Left forelimb (tissue), 1 donor: Measurements from ENCODE around the gene UBALD1.

Source experiments
- DNase-seq: peaks from one replicate; pipeline ENCODE4 v3.0.0-alpha.2; 2018; ENCODE audit warnings: low spot score

Gene UBALD1

DNA sequence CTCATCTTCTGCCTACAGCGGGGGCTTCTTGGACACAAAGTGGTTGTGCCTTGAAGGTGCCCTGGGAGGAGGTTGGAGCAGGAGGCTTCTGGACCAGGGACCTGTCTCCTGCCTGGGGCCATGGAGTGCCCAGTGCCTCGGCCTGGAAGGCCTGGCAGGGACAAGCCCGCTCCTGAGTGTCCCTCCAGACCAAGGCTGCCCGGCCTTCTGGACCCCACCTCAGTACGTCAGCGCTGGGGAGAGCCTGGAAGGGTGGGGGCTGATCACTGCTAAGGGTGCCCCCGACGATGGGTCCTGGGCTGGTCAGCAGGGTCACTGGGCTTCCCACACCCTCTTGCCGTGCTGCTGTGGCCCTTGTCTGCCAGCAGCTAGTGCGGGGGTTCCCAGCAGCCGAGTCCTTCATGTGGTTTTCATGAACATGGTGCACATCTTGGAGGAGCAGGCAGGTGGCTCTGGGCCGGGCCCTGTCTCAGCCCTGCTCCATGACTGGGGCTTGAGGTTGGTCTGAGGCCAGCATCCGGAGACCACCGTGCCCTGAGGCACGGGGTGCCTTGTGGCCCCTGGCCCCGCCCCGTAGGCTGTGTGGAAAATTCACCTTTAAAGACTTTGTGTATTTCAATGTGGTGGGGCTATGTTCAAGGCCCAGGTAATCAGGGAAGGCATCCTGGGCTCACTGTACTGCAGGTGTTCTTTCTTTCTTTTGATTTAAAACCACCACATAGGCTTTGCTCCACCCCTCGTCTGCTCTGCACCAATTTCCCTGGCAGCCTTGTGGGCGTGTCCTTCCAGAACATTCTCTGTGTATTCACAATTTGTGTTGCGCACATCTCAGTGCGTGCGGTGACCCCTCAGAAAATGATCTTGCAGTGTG lies 32.3 kb upstream of the UBALD1 start:
- DNase-seq = no peak

DNA sequence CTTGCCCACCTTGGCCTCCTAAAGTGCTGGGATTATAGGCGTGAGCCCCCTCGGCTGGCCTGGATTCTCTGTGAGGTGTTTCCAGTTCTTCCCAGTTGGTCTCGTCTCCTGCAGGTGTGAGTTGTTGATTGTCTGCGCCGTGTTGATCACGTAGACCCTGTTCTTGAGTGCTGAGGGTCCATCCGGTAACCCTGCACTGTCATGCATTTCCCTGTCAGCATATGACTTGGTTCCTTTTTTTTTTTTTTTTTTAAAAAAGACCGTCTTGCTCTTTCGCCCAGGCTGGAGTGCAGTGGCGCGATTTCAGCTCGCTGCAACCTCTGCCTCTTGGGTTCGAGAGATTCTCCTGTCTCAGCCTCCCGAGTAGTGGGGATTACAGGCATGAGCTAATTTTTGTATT lies 27.2 kb upstream of the UBALD1 start:
- no peak for DNase-seq

DNA sequence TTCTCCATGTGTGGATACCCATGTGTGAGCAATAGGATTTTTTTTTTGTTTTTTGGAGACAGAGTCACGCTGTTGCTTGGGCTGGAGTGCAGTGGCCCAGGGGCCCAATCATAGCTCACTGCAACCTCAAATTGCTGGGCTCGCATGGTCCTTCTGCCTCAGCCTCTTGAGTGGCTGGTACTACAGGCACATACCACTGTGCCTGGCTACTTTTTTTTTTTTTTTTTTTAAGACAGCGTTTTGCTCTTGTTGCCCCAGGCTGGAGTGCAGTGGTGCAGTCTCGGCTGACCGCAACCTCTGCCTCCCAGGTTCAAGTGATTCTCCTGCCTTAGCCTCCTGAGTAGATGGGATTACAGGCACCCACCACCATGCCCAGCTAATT lies 26.6 kb upstream of the UBALD1 start:
- no peak for DNase-seq

DNA sequence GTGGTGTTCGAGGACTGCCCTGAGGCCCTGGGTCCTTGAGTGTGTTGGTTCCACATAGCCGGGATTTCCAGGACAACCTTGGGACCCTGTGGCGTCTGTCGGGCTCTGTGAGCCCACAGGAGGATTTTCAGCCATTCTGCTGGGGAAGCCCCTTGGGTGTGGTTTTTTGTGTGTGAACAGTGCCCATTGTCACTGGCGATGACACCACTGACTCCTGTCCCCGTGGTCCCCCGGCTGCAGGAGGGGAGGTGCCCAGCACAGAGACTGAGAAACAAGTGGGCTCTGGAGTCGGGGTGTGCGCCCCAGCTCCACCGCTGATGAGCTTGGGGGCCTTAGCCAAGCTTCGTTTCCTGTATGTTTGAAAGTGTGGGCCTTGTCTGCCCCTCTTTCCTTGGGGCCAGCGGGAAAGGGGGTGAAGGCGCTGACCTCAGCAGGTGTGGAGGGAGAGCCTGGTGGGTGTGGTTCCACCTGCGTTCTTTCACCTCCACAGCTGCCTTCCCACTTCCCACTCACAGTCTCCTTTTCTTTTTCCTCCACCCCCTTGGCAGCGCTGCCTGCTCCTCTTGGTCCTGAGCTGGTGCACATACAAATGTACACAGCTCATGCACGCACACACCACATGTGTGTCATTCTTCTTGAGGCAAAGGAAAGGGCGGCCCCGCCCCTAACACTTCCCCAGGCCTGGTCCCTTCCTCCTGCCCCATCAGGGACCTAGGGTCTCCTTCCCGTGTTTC lies 26.1 kb upstream of the UBALD1 start:
- DNase-seq = no peak

DNA sequence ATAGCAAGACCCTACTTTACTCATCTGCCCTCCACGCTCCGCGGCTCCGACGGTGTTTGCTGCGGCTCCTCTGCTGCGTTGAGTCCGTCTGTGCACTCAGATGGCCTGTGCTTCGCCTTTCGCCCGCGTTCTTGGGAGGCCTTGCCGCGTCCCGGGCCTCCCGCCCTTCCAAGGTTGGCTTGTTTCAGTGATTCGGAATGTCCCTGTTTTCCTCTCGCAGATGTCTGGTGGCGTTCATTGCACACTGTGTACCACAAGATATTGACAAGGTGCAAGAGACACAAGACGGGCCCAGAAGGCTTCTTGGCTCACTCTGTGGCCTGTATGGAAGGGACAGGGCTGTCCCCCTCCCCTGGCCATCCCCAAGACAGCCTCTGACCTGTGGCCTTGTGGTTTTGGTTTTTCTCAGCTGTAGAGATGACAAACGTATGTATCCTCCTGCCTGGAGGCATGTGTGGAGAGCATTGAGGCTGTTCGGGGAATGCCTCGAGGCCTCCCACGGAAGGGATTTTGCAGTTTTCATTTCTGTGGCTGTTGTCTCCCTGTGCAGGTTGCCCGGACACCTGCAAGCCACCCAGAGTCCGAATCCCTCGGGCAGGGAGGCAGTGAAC lies 25.3 kb upstream of the UBALD1 start:
- DNase-seq = no peak

DNA sequence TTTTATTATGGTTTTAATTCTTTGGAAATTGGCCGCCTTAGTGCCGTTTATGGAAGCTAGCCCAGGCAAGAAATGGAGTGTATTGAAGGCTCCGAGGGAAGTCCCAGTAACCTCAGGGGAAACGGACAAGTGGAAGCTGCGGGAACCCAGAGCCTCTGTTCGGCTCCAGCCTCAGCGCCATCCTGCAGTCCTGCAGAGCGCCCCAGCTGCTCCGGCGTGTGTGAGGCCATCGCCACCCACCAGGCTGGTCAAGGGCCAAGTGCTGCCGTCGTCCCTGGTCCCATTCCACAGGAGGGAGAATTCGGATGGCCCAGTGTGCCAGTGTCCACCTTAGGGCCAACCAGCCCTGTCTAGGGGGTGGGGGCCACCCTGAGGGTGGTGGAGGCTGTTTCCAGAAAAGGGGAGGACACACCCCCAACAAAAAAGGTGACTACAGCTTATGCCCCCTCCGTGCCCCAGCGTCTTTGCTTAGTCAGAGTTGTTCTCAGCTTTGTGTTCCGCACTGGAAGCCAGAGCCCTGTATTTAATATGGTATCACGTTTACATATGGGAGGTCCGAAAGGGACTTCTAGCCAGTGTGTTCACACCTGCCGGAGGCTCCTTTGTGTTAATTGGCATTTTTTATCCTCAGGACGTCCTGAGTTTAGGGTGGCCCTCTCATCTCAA lies 22.9 kb upstream of the UBALD1 start:
- no peak for DNase-seq

DNA sequence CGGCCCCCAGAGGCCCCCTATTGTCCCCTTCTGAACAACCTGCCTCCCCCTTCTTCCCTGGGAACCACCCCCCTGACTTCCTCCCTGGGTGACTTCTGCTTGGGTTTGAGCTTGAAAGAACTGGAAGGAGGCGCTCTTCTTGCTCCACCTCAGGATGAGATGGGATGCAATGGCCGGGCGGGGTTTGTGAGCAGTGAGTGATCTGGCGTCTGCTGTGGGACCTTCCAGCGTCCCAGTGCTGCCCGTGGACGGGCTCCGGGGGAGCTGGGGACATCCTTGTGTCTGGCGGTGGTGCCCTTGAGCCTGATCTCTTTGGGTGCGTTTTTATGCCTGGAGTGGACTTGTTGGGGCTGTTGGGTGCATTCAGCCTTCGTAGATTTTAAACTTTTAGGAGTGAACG lies 21.5 kb upstream of the UBALD1 start:
- DNase-seq = no peak

DNA sequence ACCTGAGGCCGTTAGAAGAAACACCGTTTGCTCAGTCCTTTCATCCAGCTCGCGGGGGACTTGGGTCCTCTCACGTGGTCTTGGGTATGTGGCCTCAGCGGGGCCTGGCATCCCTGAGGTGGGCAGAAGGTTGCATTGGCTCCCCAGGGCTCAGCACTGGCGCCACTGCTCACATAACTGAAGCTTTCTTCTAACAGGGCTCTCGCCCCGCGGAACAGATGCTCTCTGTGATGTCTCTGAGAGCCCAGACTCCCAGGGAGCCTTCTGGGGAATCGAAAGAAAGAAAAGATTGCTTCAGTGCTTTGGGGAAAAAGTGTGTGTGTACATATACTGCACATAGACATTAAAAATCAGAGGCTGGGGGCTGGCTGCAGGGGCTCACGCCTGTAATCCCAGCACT lies 20.1 kb upstream of the UBALD1 start:
- DNase-seq = no peak

DNA sequence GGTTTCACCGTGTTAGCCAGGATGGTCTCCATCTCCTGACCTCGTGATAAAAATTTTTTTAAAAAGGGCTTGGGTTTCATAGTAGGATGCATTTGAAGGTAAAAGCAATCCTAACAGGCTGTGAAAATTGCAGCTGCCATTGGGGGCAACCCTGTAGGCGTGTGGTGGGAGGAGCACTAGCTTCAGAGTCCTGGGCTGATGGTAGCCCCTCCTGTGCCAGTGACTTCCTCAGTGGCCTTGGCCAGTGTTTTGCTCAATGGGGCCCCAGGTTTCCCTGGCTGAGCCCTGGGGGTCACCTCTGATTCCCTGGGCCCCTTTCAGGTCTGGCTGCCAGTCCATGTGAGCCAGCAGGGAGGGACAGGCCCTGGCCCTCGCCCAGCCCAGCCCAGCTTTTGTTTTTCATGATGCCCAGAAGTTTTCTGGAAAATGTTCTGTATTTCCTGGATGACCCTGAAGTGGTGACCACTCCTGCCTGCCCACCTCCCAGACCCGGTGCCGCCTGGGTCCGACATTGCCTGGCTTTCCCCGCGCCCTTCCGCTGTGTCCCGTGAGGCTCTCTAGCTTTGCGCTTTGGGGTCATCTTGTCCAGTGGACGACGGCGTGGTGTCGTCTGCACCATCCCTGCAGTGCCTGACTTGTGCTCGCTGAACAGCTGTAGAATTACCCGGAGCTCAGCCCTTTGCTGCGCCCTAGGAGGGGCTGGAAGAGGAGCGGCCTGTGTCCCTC lies 19.4 kb upstream of the UBALD1 start:
- DNase-seq = no peak

DNA sequence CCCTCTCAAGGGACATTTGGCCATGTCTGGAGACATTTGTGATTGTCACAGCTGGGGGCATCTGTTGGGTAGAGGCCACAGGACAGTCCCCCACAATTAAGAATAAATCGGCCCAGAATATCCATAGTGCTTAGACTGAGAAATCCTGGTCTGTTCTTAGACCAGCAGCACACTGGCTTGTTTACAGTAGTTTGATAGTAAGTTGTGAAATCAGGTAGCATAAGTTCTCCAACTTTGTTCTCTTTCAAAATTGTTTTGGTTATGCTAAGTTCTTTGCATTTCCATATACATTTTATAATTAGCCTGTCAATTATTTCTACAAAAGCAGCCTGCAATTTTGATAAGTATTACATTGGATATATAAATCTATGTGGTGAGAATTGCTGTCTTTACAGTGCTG lies 16.8 kb upstream of the UBALD1 start:
- no peak for DNase-seq

DNA sequence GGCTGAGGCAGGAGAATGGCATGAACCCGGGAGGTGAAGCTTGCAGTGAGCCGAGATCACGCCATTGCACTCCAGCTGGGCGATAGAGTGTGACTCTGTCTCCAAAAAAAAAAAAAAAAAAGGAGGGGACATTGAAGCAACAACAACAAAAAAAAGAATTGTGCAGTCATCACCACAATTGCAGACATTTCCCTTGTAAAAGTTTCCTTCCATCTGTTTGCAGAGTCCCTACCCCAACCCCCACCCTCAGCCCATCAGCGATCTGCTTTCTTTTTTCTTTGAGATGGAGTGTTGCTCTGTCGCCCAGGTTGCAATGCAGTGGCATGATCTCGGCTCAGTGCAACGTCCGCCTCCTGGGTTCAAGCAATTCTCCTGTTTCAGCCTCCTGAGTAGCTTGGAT lies 13.6 kb upstream of the UBALD1 start:
- no peak for DNase-seq

DNA sequence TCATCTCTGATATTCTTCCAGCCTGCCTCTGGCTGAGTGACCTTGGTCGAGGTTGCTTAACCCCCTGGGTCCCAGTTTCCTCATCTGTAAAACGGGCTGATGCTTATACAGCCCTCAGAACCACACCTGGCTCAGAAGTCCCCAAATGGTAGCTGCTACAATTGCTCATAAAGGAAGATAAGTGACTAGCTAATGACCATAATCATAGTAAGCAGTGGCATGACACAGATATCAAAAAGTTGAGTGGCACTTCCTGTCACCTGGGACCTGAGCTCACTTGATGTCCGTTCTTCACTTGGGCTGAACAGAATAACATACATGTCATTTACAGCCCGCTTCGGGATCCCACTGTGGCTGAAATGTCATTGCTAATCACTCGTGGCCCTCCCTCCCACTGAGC lies 11.7 kb upstream of the UBALD1 start:
- DNase-seq = no peak

DNA sequence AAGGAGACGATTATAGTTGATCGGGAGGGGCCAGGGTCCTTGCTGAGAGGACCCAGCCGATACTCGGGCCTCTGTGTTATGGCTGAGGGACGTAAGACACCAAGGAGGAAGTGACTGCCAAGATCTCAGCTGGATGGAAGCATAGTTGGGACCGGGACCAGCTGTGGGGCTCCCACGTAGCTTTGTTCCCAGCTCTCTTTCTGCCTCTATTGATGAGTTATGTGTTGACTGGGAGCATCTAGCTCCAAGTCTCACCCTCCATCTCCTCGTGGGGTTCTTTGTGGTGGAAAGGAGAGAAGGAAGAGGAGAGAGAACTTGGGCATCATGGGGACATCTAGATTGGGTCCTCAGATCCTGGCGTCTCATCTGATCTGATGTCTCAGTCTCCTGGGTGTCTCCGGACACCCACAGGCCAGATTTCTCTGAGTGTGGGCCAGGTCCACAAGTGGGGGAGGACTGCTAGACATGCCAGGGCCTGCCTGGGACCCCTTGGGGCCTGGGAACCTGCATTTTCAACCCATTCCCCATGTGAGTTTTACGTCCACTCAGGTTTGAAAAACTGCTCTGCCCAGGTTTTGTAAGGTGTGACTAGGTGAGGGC lies 11.0 kb upstream of the UBALD1 start:
- DNase-seq = no peak

DNA sequence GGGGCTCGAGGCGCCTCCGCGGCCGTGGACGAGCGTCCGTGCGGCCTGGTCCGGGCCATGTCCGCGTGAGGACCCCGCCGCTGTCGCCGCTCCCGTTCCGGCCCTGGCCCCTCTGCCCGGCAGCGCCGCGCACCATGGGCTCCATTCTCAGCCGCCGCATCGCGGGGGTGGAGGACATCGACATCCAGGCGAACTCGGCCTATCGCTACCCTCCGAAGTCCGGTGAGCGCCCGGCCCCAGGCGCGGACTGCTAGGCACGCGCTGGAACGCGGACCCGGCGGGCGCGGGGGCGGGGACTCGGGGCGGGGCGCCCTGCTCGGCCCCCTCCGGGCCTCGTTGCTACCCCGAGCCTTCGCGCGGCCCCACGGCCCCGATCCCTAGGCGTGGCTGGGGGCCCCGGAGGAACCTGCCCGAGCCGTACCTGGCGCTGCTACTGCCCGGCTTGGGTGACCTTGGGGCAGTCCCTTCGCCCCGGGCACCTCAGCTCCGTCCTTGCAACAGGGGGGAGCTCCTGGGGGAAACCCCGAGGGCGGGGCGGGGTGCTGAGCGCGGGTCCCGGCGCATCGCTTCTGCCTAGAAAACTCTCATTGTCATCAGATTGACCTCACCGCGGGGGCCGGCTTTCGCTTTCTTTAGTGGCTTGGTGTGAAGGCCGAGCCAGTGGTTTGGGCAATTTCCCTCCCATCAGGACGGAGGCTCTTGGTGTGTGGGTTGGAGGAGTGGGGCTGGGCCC lies 10.3 kb upstream of the UBALD1 start:
- no peak for DNase-seq

DNA sequence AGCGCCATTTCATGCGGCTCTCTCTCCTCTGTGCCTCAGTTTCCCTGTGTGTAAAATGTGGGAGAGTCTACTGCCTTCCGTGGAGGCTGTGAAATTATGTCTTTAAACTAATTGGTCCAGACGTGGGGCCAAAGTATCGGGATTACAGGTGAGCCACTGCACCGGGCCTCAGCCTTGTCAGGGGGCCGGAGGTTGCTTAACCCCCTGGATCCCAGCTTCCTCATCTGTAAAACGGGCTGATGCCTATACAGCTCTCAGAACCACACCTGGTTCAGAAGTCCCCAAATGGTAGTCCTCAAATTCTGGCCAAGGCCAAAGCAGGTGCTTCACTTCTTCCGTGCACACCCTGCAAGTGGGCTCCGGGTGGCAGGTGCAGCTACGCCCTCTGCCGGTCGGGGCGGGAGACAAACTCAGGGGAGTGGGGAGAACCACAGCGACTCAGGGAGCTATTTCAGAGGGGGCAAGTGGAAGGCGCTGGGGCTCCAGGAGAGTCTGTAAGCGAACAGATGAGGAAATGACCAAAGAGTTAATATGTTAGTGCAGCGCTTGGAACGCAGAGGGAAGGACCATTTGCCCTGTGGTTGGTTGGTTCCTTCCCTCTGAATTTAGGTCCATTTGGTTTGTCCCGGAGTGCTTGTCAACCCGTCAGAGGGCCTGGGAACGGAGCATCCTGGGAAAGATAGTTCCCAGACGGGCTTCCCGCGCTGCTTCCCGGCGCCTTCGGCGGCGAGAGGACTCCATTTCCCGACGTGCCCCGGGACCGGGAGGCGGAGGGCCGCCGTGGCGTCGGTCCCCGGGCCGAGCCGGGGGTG lies 9.5 kb upstream of the UBALD1 start, which contains the start of gene MGRN1:
Gene MGRN1, plus strand, starts transcription at position 812 of the 812 bp plus-strand sequence. CDS start 135 bp downstream, outside the sequence.
- DNase-seq = peak; percentile 96

DNA sequence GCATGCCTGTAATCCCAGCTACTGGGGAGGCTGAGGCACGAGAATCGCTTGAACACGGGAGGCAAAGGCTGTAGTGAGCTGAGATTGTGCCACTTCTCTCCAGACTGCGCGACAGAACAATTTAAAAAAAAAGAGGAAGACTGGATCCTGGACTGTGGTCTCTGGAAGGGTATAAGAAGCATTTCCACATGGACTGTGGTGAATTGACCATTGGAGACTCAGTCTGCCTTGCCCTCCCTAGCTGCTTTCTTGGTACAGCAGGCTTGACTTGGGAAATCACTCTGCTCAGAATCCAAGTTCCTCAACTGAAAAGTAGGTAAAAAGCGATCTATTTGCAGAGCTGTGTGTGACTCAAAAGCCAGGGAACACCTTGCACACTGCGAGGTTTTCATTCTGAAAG lies 8.9 kb upstream of the UBALD1 start:
- no peak for DNase-seq

DNA sequence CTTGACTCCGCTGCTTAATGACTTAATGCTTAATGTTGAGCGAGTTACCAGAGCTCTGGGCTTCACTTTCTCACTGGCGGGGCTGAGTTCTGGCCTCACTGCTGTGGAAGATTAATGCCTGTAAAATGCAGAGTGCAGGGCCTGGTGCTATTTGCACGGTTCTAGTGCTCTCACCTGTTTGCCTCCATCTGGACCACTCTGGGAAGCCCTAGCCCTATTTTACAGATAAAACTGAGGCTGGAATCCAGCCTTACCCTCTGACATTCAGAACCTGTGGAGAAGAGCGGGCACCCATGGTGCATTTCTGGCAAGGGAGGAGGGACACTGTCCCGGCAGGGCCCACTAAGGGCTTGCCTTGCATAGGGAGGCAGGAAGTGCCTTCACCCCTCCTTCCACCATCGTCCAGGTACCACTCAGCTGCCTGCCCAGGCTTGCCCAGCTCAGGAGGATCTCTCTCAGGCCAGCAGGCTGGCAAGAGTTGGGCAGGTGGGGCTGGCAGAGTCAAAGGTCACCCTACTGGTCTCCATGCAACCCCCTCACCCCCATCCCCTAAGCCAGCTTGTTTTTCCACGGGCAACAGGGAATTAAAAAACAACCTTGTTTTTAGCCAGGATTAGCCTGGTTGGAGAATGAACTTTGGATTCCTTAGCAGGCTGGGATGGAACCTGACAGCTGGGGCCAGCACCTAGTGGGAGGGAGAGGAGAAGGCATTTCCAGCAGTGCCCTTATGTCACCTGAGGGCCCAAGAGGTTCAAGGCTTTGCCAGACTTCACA lies 4.1 kb upstream of the UBALD1 start:
- no peak for DNase-seq

DNA sequence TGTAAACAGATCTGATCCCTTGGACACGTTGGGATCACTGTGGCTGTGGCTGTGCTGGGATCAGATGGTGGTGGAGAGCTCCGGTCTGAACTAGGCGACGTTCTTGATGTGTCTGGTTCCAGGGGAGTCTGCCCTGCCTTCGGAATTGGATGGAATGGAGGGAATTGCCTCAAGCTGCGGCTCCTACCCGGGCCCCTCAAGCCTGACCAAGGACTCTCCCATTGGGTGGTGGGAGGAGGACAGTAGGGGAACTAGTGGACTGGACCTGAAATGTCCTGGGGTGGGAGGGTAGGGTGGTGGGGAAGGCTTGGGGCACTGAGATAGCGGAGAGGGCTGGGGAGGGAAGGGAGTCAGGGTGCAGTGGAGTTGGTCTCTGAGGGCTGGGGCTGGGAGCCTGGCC lies 3.2 kb upstream of the UBALD1 start:
- no peak for DNase-seq
